GM19328 (cell line): ENCODE data around the gene KTN1.

Experiments used
- ATAC-seq: cut with Tn5 transposase; IDR thresholded peaks from one replicate; pipeline ENCODE4 v1.9.1; 2021; ENCODE audit warnings: mild to moderate bottlenecking, moderate library complexity; ENCODE audit not compliant: unreplicated experiment

The KTN1 gene

GRCh38 chr14:55609681-55610080, 29.7 kb downstream of the KTN1 start:
- no peak for ATAC-seq

- ATAC-seq = no peak
These were observed 30.8 kb downstream of the KTN1 start for GRCh38 chr14:55610713-55611370.

GRCh38 chr14:55611859-55612258, 31.9 kb downstream of the KTN1 start:
- no peak for ATAC-seq

GRCh38 chr14:55614304-55614703, 34.3 kb downstream of the KTN1 start:
- no peak for ATAC-seq

- ATAC-seq = no peak
These were observed 40.3 kb downstream of the KTN1 start for GRCh38 chr14:55620277-55620676.

- no peak for ATAC-seq
These were observed 41.0 kb downstream of the KTN1 start for GRCh38 chr14:55620981-55621380.

- no peak for ATAC-seq
These were observed 41.4 kb downstream of the KTN1 start for GRCh38 chr14:55621391-55621790.

- no peak for ATAC-seq
These were observed 44.9 kb downstream of the KTN1 start for GRCh38 chr14:55624913-55625312.

- ATAC-seq = no peak
These were observed 45.5 kb downstream of the KTN1 start for GRCh38 chr14:55625481-55625880.

- no peak for ATAC-seq
These were observed 46.1 kb downstream of the KTN1 start for GRCh38 chr14:55626131-55626530.

GRCh38 chr14:55628426-55628825, 48.4 kb downstream of the KTN1 start:
- ATAC-seq = no peak

GRCh38 chr14:55638665-55639064, 58.7 kb downstream of the KTN1 start:
- no peak for ATAC-seq

GRCh38 chr14:55641290-55641689, 61.3 kb downstream of the KTN1 start:
- no peak for ATAC-seq

- ATAC-seq = no peak
These were observed 61.9 kb downstream of the KTN1 start for GRCh38 chr14:55641954-55642353.

- no peak for ATAC-seq
These were observed 65.1 kb downstream of the KTN1 start for GRCh38 chr14:55645145-55645544.

- no peak for ATAC-seq
These were observed 66.1 kb downstream of the KTN1 start for GRCh38 chr14:55645845-55646832.

GRCh38 chr14:55650992-55651391, 71.0 kb downstream of the KTN1 start:
- ATAC-seq = no peak

GRCh38 chr14:55654243-55654642, 74.2 kb downstream of the KTN1 start:
- no peak for ATAC-seq

GRCh38 chr14:55661029-55661428, 81.0 kb downstream of the KTN1 start:
- no peak for ATAC-seq

GRCh38 chr14:55662752-55663151, 82.7 kb downstream of the KTN1 start:
- ATAC-seq = no peak

GRCh38 chr14:55665067-55665675, 85.2 kb downstream of the KTN1 start:
- no peak for ATAC-seq

- ATAC-seq = no peak
These were observed 87.8 kb downstream of the KTN1 start for GRCh38 chr14:55667801-55668200.
